Peyer's patch (tissue), 4 donors: ENCODE measurements around the gene CDH4. TPM values are rescaled to one million over a fixed set of nuclear protein-coding genes. Genes with fewer than 3 reads are reported as not detected.

Experiments used
- DNase-seq, 3 donors: peaks; one replicate each; pipeline ENCODE4 v3.0.0-alpha.2; 2017 to 2019
- H3K27ac ChIP-seq, 4 donors: fragments of 200-600 bp; sonication (generic); one replicate each; pipeline ENCODE4 v1.5.1; 2016 to 2019
- H3K27me3 ChIP-seq, 2 donors: fragments of 200-600 bp; sonication (generic); one replicate each; pipeline ENCODE4 v1.5.1; 2019
- H3K36me3 ChIP-seq, 3 donors: fragments of 200-600 bp; sonication (generic); one replicate each; pipeline ENCODE4 v1.5.1; 2016 to 2019
- H3K4me1 ChIP-seq, 4 donors: fragments of 200-600 bp; sonication (generic); one replicate each; pipeline ENCODE4 v1.5.1; 2016 to 2019
- H3K4me3 ChIP-seq, 4 donors: fragments of 200-600 bp; sonication (generic); 1 replicate in 3 of 4; 2 replicates in 1 of 4; pipeline ENCODE4 v1.5.1; 2016 to 2019; ENCODE audit warnings: mild to moderate bottlenecking in 1 of 4
- H3K9me3 ChIP-seq, 4 donors: fragments of 200-600 bp; sonication (generic); one replicate each; pipeline ENCODE4 v1.5.1; 2016 to 2019; ENCODE audit warnings: mild to moderate bottlenecking in 1 of 4
- CTCF ChIP-seq, 6 experiments: fragments of 450-650 bp in 4 of 6; fragments of 200-600 bp in 2 of 6; sonication (generic) in 1 of 6; IDR thresholded peaks; one replicate each; pipeline ENCODE4 v1.5.1; 2017 to 2019; ENCODE audit warnings: antibody characterized with exemption in 6 of 6, mild to moderate bottlenecking in 3 of 6, moderate library complexity in 1 of 6
- POLR2A ChIP-seq, 2 donors: fragments of 450-650 bp; IDR thresholded peaks; one replicate each; pipeline ENCODE4 v1.5.1; 2017; ENCODE audit warnings: antibody characterized with exemption in 2 of 2, mild to moderate bottlenecking in 2 of 2, moderate library complexity in 2 of 2
- total RNA-seq, 4 donors: library from RNA; depleted of rRNA; stranded (reverse); fragments of >200 nt; gene quantifications; one replicate each; pipeline ENCODE4 v1.1.0, GENCODE V29; 2016

The CDH4 gene
- total RNA-seq, 4 donors from 2014 or later, result 0.27 TPM; not detected in 3

DNA sequence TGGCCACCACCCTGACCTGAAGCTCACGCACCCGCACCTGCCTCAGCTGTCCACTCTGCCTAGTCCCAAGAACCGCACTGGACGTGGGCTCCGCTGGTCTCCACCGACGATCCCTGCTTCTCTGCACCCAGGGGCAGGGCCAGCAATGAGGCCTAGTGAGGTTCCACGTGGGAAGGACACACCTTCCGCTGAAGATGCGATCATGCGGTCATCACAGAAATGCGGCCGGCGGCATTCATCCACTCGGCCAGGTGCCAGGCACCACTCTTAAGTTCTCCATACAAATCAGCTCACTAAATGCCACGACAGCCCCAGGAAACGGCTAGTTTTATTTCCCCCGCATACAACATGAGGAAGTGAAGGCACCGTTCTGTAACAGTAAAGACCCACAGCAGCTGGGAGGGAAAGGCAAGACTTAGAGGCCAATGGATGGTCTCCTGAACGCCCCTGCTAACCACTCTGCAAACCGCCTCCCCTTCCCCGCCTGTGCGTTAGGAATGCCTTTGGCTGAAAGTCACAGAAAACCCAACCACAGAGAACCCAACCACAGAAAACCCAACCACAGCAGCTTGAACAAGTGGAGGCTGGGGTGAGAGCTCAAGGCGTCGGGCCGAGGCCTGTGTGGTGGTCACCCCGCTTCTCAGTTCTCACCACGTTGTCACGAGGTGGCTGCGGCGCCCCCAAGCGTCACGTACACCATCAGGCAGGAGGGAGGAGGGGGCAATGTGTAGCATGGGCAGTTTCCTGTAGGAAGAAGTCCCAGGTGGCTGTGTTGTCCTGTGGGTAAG lies 609.2 kb downstream of the CDH4 start:
- no peak overlapping the region for H3K4me3 ChIP-seq
- no peaks in the 10 kb centered on the region for H3K36me3 ChIP-seq
- H3K9me3 ChIP-seq, result peaks cover 0 to 13% (median 0%) of the 10 kb centered on the region in 4 donors
- H3K4me1 ChIP-seq, result no peaks in the 10 kb centered on the region
- no peaks in the 10 kb centered on the region for H3K27me3 ChIP-seq
- TF ChIP-seq POLR2A (IDR thresholded peaks at IDR 0.05) (no peak), CTCF (IDR thresholded peaks at IDR 0.05) (no peak)
- no peak for DNase-seq
- H3K27ac ChIP-seq, result no peak overlapping the region

DNA sequence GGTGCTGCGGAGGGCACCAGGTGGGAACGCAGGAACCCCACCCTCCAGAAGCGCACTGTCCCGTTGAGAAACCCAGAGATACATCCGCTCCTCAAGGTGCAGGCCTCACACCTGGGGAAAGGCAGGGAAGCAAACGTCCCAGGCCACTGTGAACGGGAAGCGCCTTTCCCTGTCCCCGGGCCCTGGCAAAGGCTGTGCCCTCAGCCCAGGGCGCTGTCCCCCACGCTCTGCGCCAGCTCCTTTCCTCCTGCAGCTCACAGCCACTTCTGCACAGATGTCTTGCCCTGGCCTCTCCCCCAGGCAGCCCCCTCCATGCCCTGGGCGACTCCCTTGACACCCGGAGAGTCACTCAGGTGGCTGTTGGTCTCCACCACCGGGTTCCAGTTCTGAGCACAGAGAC lies 609.8 kb downstream of the CDH4 start:
- no peaks in the 10 kb centered on the region for H3K4me1 ChIP-seq
- H3K36me3 ChIP-seq, result no peaks in the 10 kb centered on the region
- H3K27ac ChIP-seq, result no peak overlapping the region
- no peaks in the 10 kb centered on the region for H3K27me3 ChIP-seq
- DNase-seq, result no peak
- TF ChIP-seq POLR2A (IDR thresholded peaks at IDR 0.05) (no peak), CTCF (IDR thresholded peaks at IDR 0.05) (no peak)
- H3K4me3 ChIP-seq, result no peak overlapping the region
- peaks cover 0 to 13% (median 0%) of the 10 kb centered on the region in 4 donors for H3K9me3 ChIP-seq

DNA sequence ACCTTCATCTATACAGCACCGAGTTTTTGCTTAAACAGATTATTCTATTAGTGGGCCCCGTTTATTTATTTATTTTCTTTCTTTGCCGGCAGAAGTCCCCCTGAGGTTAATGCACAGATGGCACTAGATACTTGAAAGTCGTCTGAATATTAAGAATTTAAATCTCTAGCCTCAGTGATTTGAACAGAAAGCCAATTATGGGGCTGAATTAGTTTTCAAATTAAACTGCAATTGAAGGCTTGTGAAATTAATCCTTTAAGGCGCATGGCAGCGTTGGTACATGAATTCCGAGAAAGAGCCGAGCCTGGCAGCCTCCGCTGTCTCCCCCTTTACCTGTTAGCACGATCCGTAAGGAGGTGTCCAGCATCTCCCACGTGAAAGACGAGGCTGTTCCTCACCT lies 610.8 kb downstream of the CDH4 start:
- no peak for DNase-seq
- TF ChIP-seq CTCF (IDR thresholded peaks at IDR 0.05) (no peak), POLR2A (IDR thresholded peaks at IDR 0.05) (no peak)

DNA sequence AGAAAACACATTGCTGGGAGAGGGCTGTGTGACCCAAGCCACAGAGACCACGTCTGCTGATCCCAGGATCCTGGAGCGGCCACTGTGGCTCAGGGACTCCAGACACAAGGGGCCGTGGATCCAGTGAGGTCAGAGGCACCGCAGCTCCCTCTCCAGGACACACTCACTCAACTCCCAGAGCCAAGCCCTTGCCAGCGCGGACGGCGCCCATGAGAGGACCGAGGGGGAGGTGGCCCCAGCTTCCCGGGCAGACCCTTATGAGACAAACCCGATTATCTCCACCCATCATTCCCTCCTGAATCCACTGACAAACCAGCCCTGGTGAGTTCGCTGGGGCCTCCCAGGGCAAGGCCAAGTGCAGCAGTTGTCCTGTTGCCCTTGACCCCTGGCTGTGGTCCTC lies 612.4 kb downstream of the CDH4 start:
- H3K9me3 ChIP-seq, result peaks cover 0 to 13% (median 0%) of the 10 kb centered on the region in 4 donors
- DNase-seq, result no peak
- no peaks in the 10 kb centered on the region for H3K4me1 ChIP-seq
- no peak overlapping the region for H3K4me3 ChIP-seq
- TF ChIP-seq POLR2A (IDR thresholded peaks at IDR 0.05), result no peak
- TF ChIP-seq CTCF (IDR thresholded peaks at IDR 0.05), result no peak
- H3K27ac ChIP-seq, result no peak overlapping the region
- no peaks in the 10 kb centered on the region for H3K36me3 ChIP-seq
- H3K27me3 ChIP-seq, result no peaks in the 10 kb centered on the region

More for the DNA sequence above, 610.8 kb downstream of the CDH4 start:
- Histone ChIP-seq H3K27me3 (no peaks in the 10 kb centered on the region), H3K27ac (no peak overlapping the region), H3K4me3 (no peak overlapping the region), H3K36me3 (no peaks in the 10 kb centered on the region), H3K4me1 (no peaks in the 10 kb centered on the region), H3K9me3 (peaks cover 0 to 13% (median 0%) of the 10 kb centered on the region in 4 donors)

GRCh38 chr20:61865353-61865752 lies 613.3 kb downstream of the CDH4 start:
- H3K4me3 ChIP-seq, result no peak overlapping the region
- TF ChIP-seq CTCF (IDR thresholded peaks at IDR 0.05) (no peak), POLR2A (IDR thresholded peaks at IDR 0.05) (no peak)
- DNase-seq, result no peak
- peaks cover 0 to 13% (median 0%) of the 10 kb centered on the region in 4 donors for H3K9me3 ChIP-seq
- H3K36me3 ChIP-seq, result no peaks in the 10 kb centered on the region
- H3K4me1 ChIP-seq, result no peaks in the 10 kb centered on the region
- H3K27me3 ChIP-seq, result no peaks in the 10 kb centered on the region
- no peak overlapping the region for H3K27ac ChIP-seq
